Hypothalamus (tissue), 51 donors: ENCODE measurements around the gene NCKAP5L.

Source experiments
- DNase-seq, 51 donors: peaks; one replicate each; lab custom pipeline; 2025; lab: John Stamatoyannopoulos, UW

Gene NCKAP5L

GRCh38 chr12:49824895-49825294 is 3.3 kb downstream of the NCKAP5L start:
- DNase-seq = peak in 3 of 51 donors; percentile 8 to 25 (median 18)

DNA sequence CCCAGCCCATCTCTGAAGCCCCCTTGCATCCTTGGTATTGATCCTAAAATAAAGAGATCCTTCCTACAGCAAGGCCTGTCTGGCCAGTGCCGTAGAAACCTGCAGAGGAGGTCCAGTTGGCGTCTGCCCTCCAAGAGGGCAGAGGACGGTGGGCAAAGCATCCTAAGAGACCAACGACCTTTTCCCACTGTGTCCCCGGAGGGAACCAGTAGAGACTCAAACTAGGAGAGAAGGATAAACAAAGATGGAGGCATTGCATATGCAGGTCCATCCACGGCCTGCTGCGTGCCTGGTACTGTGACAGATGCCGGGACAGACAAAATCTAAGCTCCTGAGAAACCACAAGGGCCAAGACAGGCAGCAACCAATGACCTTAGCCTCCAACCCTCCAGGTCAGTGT is 3.8 kb downstream of the NCKAP5L start:
- no peak for DNase-seq

DNA sequence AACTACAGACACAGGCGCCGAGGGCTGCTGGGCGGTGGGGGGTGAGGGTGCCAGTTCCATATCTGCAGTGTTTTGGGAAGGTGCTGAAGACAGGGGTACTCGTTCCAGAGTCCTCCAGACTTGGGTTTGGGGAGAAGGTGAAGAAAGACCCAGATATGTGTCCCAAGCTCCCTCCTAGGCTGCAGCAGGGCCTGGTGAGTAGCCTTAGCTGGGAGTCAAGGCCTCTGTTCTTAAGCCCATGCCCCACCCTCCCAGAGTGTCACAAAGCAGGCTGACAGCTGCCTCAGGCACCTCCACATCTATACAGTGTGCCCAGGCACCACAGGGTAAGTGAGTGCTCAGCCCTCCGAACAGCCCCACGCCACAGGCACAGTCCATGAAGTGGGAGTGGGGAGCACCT is 4.3 kb downstream of the NCKAP5L start:
- DNase-seq = no peak

- no peak for DNase-seq
Observed at GRCh38 chr12:49823350-49823749, 4.9 kb downstream of the NCKAP5L start.

DNA sequence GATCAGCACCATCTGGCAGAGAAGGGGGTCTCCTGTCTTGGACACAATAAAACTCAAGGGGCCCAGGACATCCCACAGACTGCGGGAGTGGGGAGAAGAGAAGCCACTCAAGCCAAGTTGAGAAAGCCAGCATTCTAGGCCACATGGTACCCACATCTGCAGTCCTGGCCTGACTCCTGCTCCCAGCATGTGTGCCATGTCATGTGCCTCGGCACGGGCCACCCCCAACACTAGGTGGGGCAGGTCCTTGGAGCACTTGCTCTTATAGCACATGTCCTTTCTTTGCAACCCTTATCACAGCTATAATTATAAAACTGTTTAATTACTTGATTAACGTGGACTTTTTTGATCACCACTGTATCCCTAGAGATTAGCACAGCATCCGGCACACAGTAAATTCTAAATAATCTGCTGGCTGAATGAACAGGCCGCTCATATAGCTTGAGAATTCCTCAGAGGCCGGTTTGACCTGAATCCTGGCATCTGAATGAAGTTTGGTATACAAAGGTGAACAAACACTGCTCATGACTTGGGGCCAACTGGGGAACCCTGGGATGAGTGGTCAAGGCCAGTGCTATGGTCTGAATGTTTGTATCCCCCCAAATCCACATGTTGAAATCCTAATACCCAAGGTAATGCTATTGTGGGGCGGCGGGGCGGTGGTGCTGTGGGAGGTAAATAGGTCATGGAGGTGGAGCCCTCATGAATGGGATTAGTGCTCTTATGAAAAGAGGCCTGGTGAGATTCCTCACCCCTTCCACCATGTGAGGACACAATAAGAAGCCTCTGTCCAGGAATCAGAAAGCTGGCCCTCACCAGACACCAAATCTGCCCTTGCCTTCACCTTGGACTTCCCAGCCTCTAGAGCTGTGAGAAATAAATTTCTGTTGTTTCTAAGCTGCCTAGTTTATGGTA is 6.6 kb downstream of the NCKAP5L start:
- peak in 7 of 51 donors; percentile 9 to 38 (median 20) for DNase-seq

DNA sequence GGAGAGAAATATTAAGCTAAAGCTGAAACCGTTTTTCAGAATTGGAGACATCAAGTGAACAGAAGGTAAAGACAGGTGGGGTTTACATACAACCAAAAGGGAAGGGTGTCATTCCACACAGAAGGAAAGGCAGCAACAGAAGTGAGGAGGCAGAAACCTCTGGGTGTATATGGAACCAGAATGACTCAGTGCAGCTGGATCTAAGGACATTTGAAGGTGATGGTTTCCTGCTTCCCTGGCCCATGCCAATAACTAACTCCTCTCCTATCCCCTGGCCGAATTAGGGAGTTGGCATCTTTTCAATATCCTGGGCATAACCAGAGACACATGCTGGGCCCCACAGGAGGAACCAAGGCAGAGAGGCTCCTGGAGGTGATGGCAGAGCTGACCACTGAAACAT is 8.4 kb downstream of the NCKAP5L start:
- DNase-seq = no peak

GRCh38 chr12:49818241-49818895 is 9.8 kb downstream of the NCKAP5L start:
- DNase-seq = no peak

DNA sequence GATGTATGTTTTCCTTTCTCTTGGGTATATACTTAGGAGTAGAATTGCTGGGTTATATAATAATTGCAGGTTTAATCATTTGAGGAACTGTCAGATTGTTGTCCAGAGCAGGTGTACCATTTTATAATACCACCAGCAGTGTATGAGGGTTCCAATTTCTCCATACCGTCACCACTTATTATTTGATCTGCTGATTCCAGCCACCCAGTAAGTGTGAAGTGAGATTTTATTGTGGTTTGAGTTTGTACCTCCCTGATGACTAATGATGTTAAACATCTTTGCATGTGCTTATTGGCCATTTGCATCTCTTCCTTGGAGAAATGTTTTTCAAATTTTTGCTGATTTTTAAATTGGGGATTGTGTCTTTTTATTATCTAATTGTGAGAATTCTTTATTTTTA is 15.1 kb downstream of the NCKAP5L start:
- no peak for DNase-seq

DNA sequence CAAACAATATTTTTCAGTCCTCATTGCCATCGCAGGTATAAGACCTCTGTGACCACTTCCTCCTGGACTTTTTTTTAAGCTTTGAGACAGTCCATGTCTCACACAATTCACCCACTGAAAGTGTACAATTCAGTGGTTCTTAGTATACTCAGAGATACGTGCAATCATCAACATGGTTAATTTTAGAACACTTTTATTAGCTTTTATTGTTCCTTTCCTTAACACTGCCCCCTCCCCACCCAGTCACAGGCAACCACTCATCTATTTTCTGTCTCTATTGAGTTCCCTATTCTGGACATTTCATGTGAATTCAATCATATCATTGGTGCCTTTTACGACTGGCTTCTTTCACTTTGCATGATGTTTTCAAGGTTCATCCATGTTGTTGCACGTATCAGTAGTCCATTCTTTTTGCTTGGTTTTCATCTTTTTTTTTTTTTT is 16.2 kb downstream of the NCKAP5L start:
- no peak for DNase-seq

- peak in 1 of 51 donors; percentile 12 for DNase-seq
Observed at GRCh38 chr12:49811136-49811535, 17.1 kb downstream of the NCKAP5L start.

- peak in 23 of 51 donors; percentile 12 to 73 (median 30) for DNase-seq
Observed at GRCh38 chr12:49809906-49810389, 18.3 kb downstream of the NCKAP5L start.

DNA sequence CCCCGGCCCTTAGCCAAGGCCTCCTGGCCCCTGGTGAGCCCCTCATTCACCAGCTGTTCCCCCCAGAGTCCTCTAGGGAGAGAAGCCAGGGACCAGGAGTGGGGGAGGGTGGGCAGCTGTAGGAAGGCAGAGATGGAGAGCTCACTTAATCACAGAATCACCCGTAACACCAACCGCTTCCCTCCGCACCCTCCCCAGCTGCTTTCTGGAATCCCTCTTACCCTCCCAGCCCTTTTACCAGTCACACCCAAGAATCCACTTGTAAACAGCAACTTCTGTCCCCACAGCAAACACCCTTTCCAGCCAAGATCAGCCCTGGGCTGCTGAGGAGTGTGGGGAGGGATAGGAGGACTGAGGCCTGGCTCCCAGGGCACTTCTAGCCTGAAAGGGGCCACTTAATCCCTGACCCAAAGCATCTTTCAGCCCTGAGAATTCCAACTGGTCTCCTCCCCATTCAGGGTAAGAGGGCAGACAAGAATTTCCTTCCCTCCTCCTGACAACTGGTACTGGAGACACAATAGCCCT is 18.8 kb downstream of the NCKAP5L start:
- peak in 8 of 51 donors; percentile 16 to 54 (median 31) for DNase-seq

- DNase-seq = peak in 36 of 51 donors; percentile 12 to 80 (median 46)
Observed at GRCh38 chr12:49808686-49809380, 19.4 kb downstream of the NCKAP5L start.

DNA sequence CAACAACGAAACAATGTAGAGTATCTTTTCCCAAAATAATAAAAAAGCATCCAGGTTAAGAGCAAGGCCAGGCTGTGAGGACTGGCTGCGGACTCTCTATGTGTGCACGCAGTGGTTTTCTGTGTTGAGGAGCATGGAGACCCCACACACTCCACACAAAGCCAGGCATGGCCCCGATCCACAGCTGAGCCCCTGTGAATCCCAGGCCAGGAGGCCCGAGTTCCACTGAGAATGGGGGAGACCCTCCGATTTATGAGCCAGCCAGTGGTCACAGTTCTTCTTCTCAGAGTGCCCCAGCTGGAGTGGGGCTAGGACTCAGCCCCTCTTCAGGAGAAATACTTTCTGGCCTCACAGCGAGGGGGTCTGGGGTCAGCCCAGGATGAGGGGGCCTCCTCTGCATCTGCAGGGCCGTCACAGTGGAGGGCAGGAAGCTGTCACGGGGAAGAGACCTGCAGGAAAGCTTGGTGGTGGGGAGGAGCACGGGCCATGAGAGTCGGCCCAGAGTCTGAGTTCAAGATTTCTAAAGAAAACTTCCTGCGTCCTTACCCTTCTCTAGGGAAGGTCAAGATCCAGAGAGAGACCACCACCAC is 20.1 kb downstream of the NCKAP5L start:
- no peak for DNase-seq

GRCh38 chr12:49806877-49807276 is 21.3 kb downstream of the NCKAP5L start:
- DNase-seq = no peak

- DNase-seq = no peak
Observed at GRCh38 chr12:49806321-49806813, 21.8 kb downstream of the NCKAP5L start.

GRCh38 chr12:49805409-49805808 is 22.8 kb downstream of the NCKAP5L start:
- no peak for DNase-seq

- DNase-seq = no peak
Observed at GRCh38 chr12:49804821-49805220, 23.4 kb downstream of the NCKAP5L start.

DNA sequence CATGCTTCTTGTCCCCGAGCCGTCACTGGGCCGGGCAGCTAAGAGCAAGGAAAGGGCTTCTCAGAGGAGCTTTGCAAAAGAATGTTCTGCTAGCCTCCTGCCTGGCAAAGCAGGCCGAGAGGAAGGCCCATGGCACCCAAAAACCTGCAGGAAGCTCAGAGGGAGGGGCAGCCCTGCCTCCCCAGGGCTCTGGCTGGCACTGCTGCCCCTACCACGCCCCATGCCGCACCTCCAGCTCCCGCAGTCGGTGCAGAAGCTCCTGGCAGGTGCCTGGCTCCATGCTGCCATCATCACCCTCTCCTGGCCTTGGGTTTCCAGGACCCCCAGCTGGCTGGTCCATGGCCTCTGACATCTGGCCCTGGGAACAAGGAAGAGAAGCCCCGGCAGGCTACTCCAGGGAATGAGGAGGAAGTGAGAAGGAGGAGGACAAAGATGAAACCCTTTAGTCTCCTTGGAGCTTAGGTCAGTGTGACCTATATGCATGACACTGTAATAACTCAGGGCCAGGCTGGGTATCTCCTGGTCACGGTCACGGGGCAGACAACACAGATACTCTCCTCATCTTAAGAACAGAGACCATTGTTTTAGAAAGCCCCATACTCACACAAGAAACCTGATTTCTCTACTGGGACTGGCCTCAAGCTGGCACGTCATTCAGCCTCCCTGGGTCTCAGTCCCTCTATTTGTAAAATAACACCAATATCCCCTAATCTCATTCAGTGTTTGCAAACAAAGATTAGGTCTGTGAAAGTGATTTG is 24.3 kb downstream of the NCKAP5L start:
- no peak for DNase-seq
